K562 (cell line): ENCODE measurements around the gene ALOXE3. TPM values are rescaled to one million over a fixed set of nuclear protein-coding genes. Genes with fewer than 3 reads are reported as not detected.

Experiments
- BCOR ChIP-seq: fragments of 450-650 bp; IDR thresholded peaks from 2 replicates; pipeline ENCODE4 v1.6.1; 2016
- CBFA2T3 ChIP-seq: fragments of 450-650 bp; IDR thresholded peaks from 2 replicates; pipeline ENCODE4 v1.6.1; 2017
- CHCHD3 ChIP-seq: fragments of 250-450 bp; sonication (Bioruptor Pico); IDR thresholded peaks from 2 replicates; pipeline ENCODE4 v2.1.2; 2022; ENCODE audit warnings: mild to moderate bottlenecking
- CHD1 ChIP-seq: fragments of 200-600 bp; sonication (generic); IDR thresholded peaks from one replicate; pipeline ENCODE4 v1.6.1; 2012; ENCODE audit warnings: mild to moderate bottlenecking, moderate library complexity, low read length, inconsistent platforms
- ETS2 ChIP-seq: IDR thresholded peaks from 2 replicates; pipeline ENCODE4 v1.6.1; 2016; ENCODE audit warnings: borderline replicate concordance, missing genetic modification characterization, mild to moderate bottlenecking, moderate library complexity, missing compliant biosample characterization; ENCODE audit not compliant: poor library complexity, severe bottlenecking
- ETV1 ChIP-seq: fragments of 450-650 bp; conservative IDR thresholded peaks from 2 replicates; pipeline ENCODE4 v1.6.1; 2016; ENCODE audit warnings: missing genetic modification characterization, control low read depth, low read depth, missing compliant biosample characterization
- MAZ ChIP-seq, 2 experiments: fragments of 450-650 bp in 1 of 2; sonication (generic) in 1 of 2; formaldehyde crosslinking; IDR thresholded peaks in 1 of 2; conservative IDR thresholded peaks in 1 of 2; 2 replicates each; pipeline versions ENCODE4 v1.4.0 to v1.5.0; 2020; ENCODE audit warnings: mild to moderate bottlenecking in 1 of 2, missing genetic modification reagents in 1 of 2
- NELFE ChIP-seq: IDR thresholded peaks from 2 replicates; pipeline ENCODE4 v1.6.1; 2011; ENCODE audit warnings: mild to moderate bottlenecking; ENCODE audit not compliant: insufficient read depth, insufficient read length
- PURB ChIP-seq: sonication (generic); formaldehyde crosslinking; IDR thresholded peaks from 2 replicates; pipeline ENCODE4 v1.9.0; 2021; ENCODE audit warnings: low read depth, mild to moderate bottlenecking, missing genetic modification reagents
- RBM22 ChIP-seq: fragments of 200-400 bp; formaldehyde crosslinking; IDR thresholded peaks from 2 replicates; pipeline ENCODE4 v1.6.1; 2018; ENCODE audit warnings: low read length, low read depth; ENCODE audit not compliant: poor library complexity, severe bottlenecking
- SMAD4 ChIP-seq: fragments of 250-450 bp; sonication (Bioruptor Pico); conservative IDR thresholded peaks from 2 replicates; pipeline ENCODE4 v1.8.0; 2021; ENCODE audit warnings: inconsistent platforms, mild to moderate bottlenecking, moderate library complexity
- SRSF3 ChIP-seq: fragments of 200-400 bp; formaldehyde crosslinking; IDR thresholded peaks from 2 replicates; pipeline ENCODE4 v1.6.1; 2016; ENCODE audit warnings: mild to moderate bottlenecking, low read length, moderate library complexity; ENCODE audit not compliant: insufficient read depth
- ZC3H8 ChIP-seq: fragments of 450-650 bp; IDR thresholded peaks from 2 replicates; pipeline ENCODE4 v1.6.1; 2017
- ZFP36 ChIP-seq: fragments of 150-350 bp; IDR thresholded peaks from 2 replicates; pipeline ENCODE4 v1.6.1; 2018; ENCODE audit warnings: low read length, low read depth; ENCODE audit not compliant: partially characterized antibody
- ZNF668 ChIP-seq: fragments of 250-450 bp; sonication (Bioruptor Pico); IDR thresholded peaks from 2 replicates; pipeline ENCODE4 v1.8.0; 2022; ENCODE audit warnings: mild to moderate bottlenecking, inconsistent platforms
- ZNF785 ChIP-seq: fragments of 250-450 bp; sonication (Bioruptor Pico); IDR thresholded peaks from 2 replicates; pipeline ENCODE4 v1.4.0; 2020; ENCODE audit warnings: mild to moderate bottlenecking
- ZSCAN29 ChIP-seq: fragments of 450-650 bp; IDR thresholded peaks from 2 replicates; pipeline ENCODE4 v1.6.1; 2017
- polyA plus RNA-seq, 8 experiments: library from polyadenylated mRNA; depleted of rRNA in 4 of 8; stranded (reverse) in 5 of 8; unstranded in 3 of 8; fragments of >200 nt; fragmentation: Nextera tagmentation in 2 of 8; fragmentation: Illumina TruSeq in 1 of 8; extraction: Ambion mirVana in 2 of 8; extraction: Trizol in 1 of 8; gene quantifications; 2 replicates each; pipeline versions ENCODE4 v1.2.1 to v1.2.3, GENCODE V29; 2011 to 2014; ENCODE audit warnings: inconsistent platforms in 1 of 8, missing spikeins in 1 of 8
- total RNA-seq, 7 experiments: library from RNA; depleted of rRNA in 6 of 7; stranded (reverse); fragments of >200 nt in 6 of 7; fragmentation: Illumina TruSeq in 2 of 7; extraction: Trizol in 2 of 7; gene quantifications; 2 replicates each; pipeline versions ENCODE4 v1.2.1 to v1.2.3, GENCODE V29; 2011 to 2021; ENCODE audit warnings: low replicate concordance in 1 of 7
- TF ChIP-seq, protein P1 (sequence below): fragments of 450-650 bp; formaldehyde crosslinking; IDR thresholded peaks from 2 replicates; pipeline ENCODE4 v1.4.0; 2020; ENCODE audit warnings: mild to moderate bottlenecking
- TF ChIP-seq, protein P2 (sequence below): sonication (generic); formaldehyde crosslinking; IDR thresholded peaks from 2 replicates; pipeline ENCODE4 v1.8.1; 2023; ENCODE audit warnings: mild to moderate bottlenecking, missing genetic modification reagents
- TF ChIP-seq, protein P3 (sequence below): fragments of 250-450 bp; sonication (Bioruptor Pico); IDR thresholded peaks from 2 replicates; pipeline ENCODE4 v1.5.0; 2021; ENCODE audit warnings: mild to moderate bottlenecking, borderline replicate concordance
- TF ChIP-seq, protein P4 (sequence below): fragments of 450-650 bp; conservative IDR thresholded peaks from 2 replicates; pipeline ENCODE4 v1.6.1; 2016; ENCODE audit warnings: missing genetic modification characterization, low read depth, mild to moderate bottlenecking, missing compliant biosample characterization, moderate library complexity
- TF ChIP-seq, protein P5 (sequence below): sonication (generic); formaldehyde crosslinking; IDR thresholded peaks from 2 replicates; pipeline ENCODE4 v1.8.1; 2023; ENCODE audit warnings: mild to moderate bottlenecking, missing genetic modification reagents

The ALOXE3 gene
- total and polyA plus RNA-seq, 9 of the 15 experiments (the other 6 are each of a cell fraction or from before 2014, with no cell fraction given), result 0.04 TPM; not detected in 8

DNA sequence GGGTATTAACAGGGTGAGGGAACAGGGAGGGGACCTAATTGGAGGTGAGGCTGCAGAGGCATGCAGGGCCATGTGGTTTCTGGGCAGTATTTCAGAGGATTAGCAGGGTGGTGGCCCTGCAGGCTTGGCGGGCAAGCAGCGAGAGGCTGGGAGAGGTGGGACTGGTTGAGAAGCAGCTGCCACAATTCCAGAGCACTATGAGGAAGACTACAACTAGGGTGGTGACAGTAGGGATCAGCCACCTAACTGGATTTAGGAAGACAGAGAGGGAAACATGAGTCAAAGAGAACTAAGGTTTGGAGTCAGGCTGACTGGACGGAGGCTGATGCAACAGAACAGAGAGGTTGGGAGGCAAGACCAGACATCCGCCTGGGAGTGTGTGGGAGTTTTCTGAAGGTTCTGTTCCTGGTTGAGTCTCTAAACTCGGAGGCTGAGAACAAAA, 12.3 kb downstream of the ALOXE3 start (continued):
- TF ChIP-seq ZNF668, result no peak
- TF ChIP-seq ZC3H8, result no peak
- TF ChIP-seq CHD1, result no peak
- TF ChIP-seq CHCHD3 (CRISPR knock-in tag), result no peak
- no peak for TF ChIP-seq NELFE
- TF ChIP-seq, protein P1, sequence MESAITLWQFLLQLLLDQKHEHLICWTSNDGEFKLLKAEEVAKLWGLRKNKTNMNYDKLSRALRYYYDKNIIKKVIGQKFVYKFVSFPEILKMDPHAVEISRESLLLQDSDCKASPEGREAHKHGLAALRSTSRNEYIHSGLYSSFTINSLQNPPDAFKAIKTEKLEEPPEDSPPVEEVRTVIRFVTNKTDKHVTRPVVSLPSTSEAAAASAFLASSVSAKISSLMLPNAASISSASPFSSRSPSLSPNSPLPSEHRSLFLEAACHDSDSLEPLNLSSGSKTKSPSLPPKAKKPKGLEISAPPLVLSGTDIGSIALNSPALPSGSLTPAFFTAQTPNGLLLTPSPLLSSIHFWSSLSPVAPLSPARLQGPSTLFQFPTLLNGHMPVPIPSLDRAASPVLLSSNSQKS (CRISPR knock-in tag), result no peak
- peak; percentile 87 for TF ChIP-seq SMAD4 (CRISPR knock-in tag)
- no peak for TF ChIP-seq SRSF3
- TF ChIP-seq, protein P2, sequence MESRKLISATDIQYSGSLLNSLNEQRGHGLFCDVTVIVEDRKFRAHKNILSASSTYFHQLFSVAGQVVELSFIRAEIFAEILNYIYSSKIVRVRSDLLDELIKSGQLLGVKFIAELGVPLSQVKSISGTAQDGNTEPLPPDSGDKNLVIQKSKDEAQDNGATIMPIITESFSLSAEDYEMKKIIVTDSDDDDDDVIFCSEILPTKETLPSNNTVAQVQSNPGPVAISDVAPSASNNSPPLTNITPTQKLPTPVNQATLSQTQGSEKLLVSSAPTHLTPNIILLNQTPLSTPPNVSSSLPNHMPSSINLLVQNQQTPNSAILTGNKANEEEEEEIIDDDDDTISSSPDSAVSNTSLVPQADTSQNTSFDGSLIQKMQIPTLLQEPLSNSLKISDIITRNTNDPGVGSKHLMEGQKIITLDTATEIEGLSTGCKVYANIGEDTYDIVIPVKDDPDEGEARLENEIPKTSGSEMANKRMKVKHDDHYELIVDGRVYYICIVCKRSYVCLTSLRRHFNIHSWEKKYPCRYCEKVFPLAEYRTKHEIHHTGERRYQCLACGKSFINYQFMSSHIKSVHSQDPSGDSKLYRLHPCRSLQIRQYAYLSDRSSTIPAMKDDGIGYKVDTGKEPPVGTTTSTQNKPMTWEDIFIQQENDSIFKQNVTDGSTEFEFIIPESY (CRISPR knock-in tag), result peak; percentile 63
- TF ChIP-seq RBM22, result no peak
- no peak for TF ChIP-seq ZSCAN29
- TF ChIP-seq PURB (CRISPR knock-in tag), result no peak
- peak; percentile 69 for TF ChIP-seq ETV1 (tag)
- TF ChIP-seq CBFA2T3, result no peak
- no peak for TF ChIP-seq ZNF785 (CRISPR knock-in tag)
- TF ChIP-seq, protein P3, sequence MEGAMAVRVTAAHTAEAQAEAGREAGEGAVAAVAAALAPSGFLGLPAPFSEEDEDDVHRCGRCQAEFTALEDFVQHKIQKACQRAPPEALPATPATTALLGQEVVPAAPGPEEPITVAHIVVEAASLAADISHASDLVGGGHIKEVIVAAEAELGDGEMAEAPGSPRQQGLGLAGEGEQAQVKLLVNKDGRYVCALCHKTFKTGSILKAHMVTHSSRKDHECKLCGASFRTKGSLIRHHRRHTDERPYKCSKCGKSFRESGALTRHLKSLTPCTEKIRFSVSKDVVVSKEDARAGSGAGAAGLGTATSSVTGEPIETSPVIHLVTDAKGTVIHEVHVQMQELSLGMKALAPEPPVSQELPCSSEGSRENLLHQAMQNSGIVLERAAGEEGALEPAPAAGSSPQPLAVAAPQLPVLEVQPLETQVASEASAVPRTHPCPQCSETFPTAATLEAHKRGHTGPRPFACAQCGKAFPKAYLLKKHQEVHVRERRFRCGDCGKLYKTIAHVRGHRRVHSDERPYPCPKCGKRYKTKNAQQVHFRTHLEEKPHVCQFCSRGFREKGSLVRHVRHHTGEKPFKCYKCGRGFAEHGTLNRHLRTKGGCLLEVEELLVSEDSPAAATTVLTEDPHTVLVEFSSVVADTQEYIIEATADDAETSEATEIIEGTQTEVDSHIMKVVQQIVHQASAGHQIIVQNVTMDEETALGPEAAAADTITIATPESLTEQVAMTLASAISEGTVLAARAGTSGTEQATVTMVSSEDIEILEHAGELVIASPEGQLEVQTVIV (CRISPR knock-in tag), result no peak
- no peak for TF ChIP-seq MAZ (CRISPR knock-in tag; conservative IDR thresholded peaks at IDR 0.05 in 1 of 2, IDR thresholded peaks at IDR 0.05 in 1 of 2)
- TF ChIP-seq BCOR, result 0 out of 2 replicates have a peak, but pooled peaks have one; percentile 13
- no peak for TF ChIP-seq ETS2 (tag)
- TF ChIP-seq, protein P4, sequence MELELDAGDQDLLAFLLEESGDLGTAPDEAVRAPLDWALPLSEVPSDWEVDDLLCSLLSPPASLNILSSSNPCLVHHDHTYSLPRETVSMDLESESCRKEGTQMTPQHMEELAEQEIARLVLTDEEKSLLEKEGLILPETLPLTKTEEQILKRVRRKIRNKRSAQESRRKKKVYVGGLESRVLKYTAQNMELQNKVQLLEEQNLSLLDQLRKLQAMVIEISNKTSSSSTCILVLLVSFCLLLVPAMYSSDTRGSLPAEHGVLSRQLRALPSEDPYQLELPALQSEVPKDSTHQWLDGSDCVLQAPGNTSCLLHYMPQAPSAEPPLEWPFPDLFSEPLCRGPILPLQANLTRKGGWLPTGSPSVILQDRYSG (tag), result no peak
- TF ChIP-seq, protein P5, sequence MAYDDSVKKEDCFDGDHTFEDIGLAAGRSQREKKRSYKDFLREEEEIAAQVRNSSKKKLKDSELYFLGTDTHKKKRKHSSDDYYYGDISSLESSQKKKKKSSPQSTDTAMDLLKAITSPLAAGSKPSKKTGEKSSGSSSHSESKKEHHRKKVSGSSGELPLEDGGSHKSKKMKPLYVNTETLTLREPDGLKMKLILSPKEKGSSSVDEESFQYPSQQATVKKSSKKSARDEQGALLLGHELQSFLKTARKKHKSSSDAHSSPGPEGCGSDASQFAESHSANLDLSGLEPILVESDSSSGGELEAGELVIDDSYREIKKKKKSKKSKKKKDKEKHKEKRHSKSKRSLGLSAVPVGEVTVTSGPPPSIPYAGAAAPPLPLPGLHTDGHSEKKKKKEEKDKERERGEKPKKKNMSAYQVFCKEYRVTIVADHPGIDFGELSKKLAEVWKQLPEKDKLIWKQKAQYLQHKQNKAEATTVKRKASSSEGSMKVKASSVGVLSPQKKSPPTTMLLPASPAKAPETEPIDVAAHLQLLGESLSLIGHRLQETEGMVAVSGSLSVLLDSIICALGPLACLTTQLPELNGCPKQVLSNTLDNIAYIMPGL (CRISPR knock-in tag), result no peak
- TF ChIP-seq ZFP36, result peak; percentile 56
